ENCODE results near the gene CREM.

GRCh38 chr10:35200487-35200886 lies 73.8 kb downstream of the CREM start:
- no peak for TF ChIP-seq POLR2AphosphoS5 (IDR thresholded peaks at IDR 0.05; ENCODE audit: low read depth, low read length)
- TF ChIP-seq POLR2A (IDR thresholded peaks at IDR 0.05; ENCODE audit: low read depth, low read length) = no peak

Data from GM12892 (cell line).